SK-N-MC (cell line): ENCODE data around the gene ANTXR1.

Experiments used
- EZH2 ChIP-seq: fragments of 200-600 bp; sonication (generic); IDR thresholded peaks from one replicate; pipeline ENCODE4 v1.6.1; 2017; ENCODE audit warnings: antibody characterized with exemption
- FOXP2 ChIP-seq: optimal IDR thresholded peaks from 2 replicates; pipeline ENCODE3; 2011; ENCODE audit warnings: mild to moderate bottlenecking, moderate library complexity; ENCODE audit not compliant: insufficient read depth; ENCODE audit errors: extremely low read length, control extremely low read depth
- POLR2AphosphoS5 ChIP-seq: IDR thresholded peaks from 2 replicates; pipeline ENCODE4 v1.6.1; 2012; ENCODE audit warnings: mild to moderate bottlenecking, low read depth, low read length, borderline replicate concordance

DNA sequence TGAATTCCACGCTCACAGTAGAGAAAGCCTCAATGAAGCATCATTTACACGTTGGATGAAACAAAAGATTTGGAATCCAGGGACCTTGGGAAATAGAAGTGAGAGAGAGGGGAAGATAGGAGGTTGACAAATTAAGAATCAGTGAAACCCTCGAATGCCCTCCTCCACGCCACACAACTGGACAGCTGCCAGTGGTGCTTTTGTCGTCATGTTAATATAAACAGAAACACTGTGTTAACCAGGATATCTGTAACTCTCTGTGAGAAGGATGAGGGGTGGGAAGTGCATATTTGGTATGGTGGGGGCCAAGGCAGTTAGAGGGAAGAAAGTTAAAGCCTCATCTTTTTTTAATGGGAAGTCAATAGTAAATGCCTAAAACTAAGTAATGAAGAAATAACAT lies 265.4 kb downstream of the ANTXR1 start:
- TF ChIP-seq POLR2AphosphoS5, result no peak
- no peak for TF ChIP-seq EZH2
- no peak for TF ChIP-seq FOXP2
